HG03025 (cell line): ENCODE data around the gene ABCC2.
"Not testable (repeated sequence)": the region's sequence is repeated elsewhere in the genome, so short reads cannot be mapped to it uniquely, and the experiment has no call there.

Experiments used
- ATAC-seq: cut with Tn5 transposase; IDR thresholded peaks from one replicate; pipeline ENCODE4 v1.9.1; 2021; ENCODE audit warnings: mild to moderate bottlenecking, moderate library complexity; ENCODE audit not compliant: unreplicated experiment, low FRiP score

Gene ABCC2

DNA sequence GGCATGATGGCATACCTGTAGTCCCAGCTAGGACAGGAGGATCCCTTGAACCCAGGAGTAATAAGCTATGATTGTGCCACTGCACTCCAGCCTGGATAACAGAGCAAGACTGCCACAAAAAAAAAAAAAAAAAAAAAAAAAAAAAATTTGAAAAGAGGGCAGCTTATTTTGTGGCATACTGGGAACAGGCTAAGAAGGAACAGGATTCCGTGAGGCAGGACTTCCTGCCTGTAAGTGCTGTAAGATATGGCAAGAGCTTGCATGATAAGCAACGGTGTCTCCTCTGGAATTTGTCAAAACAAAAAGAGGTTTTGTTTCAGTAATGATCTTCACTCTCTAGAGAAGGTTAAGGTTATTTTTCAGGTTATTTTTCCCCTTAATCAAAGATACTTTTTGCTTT, 101.1 kb downstream of the ABCC2 start:
- ATAC-seq = no peak

DNA sequence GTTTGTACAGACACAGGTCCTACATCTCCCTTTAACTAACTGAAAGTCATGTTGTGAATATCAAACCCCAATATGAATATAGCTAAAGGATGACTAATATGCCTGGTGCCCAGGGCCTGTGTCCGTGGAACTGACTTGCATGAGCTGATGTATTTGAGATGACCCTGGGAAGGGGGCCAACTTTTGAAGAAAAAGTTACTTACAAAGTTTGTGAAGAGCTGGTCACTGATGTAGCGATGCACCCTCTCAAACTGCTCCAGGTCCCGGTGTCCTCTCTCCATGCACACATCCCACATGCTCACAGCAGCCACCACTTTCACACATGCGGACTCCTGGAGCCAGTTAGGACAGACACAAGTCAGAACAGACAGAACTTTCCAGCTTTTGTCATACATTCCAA, 106.2 kb downstream of the ABCC2 start:
- no peak for ATAC-seq

DNA sequence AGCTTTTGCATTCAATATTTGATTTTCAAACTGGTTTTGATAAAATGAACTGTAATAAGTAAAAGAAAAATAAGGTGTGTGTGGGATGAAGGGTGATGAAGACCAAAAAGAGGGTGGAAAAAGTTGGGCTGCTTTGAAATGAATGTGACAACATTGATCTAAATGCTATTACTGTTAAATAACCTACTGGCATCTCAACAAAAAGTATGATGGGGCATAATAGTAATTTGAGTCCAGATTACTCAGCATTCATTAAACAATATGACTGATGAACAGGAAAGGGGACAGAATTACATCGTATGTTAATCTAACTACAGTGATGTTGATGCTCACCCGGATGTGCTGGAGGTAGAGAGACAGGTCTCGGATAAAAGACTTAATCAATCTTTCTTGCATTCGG, 112.2 kb downstream of the ABCC2 start:
- no peak for ATAC-seq

DNA sequence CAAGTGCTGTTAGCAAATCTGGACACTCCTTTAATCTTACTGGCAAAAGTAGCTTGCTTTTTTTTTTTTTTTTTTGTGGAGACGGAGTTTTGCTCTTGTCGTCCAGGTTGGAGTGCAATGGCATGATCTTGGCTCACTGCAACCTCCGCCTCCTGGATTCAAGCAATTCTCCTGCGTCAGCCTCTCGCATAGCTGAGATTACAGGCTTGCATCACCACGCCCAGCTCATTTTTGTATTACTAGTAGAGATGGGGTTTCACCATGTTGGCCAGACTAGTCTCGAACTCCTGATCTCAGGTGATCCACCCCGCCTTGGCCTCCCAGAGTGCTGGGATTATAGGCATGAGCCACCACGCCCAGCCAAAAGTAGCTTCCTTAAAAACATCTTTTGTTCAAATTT, 112.6 kb downstream of the ABCC2 start:
- ATAC-seq = not testable (repeated sequence)

DNA sequence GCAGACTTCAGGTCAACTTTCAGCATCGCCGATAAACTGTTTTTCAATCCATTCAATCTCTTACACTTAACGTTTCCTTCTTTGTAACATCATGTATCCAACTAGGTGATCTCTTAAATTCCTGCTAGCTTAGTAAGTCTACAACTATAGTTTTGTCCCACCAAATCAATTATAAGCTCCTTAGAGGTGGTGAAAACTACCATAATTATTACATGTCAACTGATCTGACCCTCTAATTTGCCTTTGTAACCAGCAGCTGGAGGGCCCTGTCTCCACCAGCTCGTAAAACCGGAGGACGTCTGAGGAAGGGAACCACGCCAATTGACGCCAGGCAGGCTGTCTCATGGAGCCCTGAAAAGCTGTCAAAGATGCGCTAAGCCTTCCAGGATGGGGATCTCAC, 113.4 kb downstream of the ABCC2 start:
- ATAC-seq = no peak
